K562 (cell line): ENCODE data around the gene CCDC171. TPM values are rescaled to one million over a fixed set of nuclear protein-coding genes. Genes with fewer than 3 reads are reported as not detected.
A peak's percentile ranks its signal among the peaks of the same experiment; 100 is the strongest.

ENCODE experiments used
- ATAC-seq: fragments of 200-7000 bp; cut with Tn5 transposase; 3 replicates; pipeline ENCODE4 v1.9.1; 2020; ENCODE audit warnings: moderate library complexity
- BruUV-seq: library from RNA; stranded (reverse); fragments of 400-500 nt; replicated peaks from 2 replicates; lab custom pipeline; 2021; lab: Mats Ljungman, UMichigan
- CTCF ChIA-PET: fragments of 300-600 bp; formaldehyde crosslinking; extraction: SDS; loops from one replicate; lab custom pipeline; 2021; ENCODE audit warnings: low intra/inter-chr PET ratio; lab: Yijun Ruan, JAX
- POLR2A ChIA-PET: fragments of 300-600, 350-650 bp; sonication (Branson Sonifier 250); formaldehyde crosslinking; extraction: SDS; loops from one replicate; lab custom pipeline; 2021; ENCODE audit warnings: antibody characterized with exemption, inconsistent platforms; lab: Yijun Ruan, JAX
- DNase-seq, 4 experiments: peaks; one replicate each; pipeline versions ENCODE4 v3.0.0 to v3.0.0-alpha.2; 2011 to 2018; ENCODE audit warnings: low spot score in 3 of 4, mixed read lengths in 3 of 4; ENCODE audit errors: extremely low read depth in 1 of 4
- FAIRE-seq: peaks from 2 replicates; lab custom pipeline; 2011; peaks lifted over from hg19 to GRCh38; lab: Jason Lieb, UNC
- H2AFZ ChIP-seq: 2 replicates; pipeline ENCODE4 v1.6.0; 2011; ENCODE audit warnings: low read depth, low read length, control low read depth, inconsistent platforms
- H3K27ac ChIP-seq: fragments of 200-600 bp; 3 replicates; pipeline ENCODE4 v1.8.0; 2011; ENCODE audit warnings: low read depth, mild to moderate bottlenecking, control low read depth, inconsistent platforms, low read length, moderate library complexity, mixed read lengths; ENCODE audit errors: extremely low read depth
- H3K27me3 ChIP-seq, 2 experiments: fragments of 300-600 bp in 1 of 2; 2 replicates in 1 of 2; 3 replicates in 1 of 2; pipeline versions ENCODE4 v1.6.0 to v1.8.0; 2011; ENCODE audit warnings: inconsistent platforms in 2 of 2, low read length in 2 of 2, mild to moderate bottlenecking in 1 of 2, mixed read lengths in 1 of 2, moderate library complexity in 1 of 2; ENCODE audit not compliant: control insufficient read depth in 2 of 2, insufficient read depth in 2 of 2
- H3K36me3 ChIP-seq: fragments of 300-600 bp; 3 replicates; pipeline ENCODE4 v1.8.0; 2011; ENCODE audit warnings: mild to moderate bottlenecking, low read length, inconsistent platforms; ENCODE audit not compliant: control insufficient read depth, insufficient read depth
- H3K4me1 ChIP-seq, 2 experiments: fragments of 200-600 bp in 1 of 2; replicated peaks in 1 of 2; 2 replicates in 1 of 2; 3 replicates in 1 of 2; pipeline versions ENCODE4 v1.5.1 to v1.8.0; 2011; ENCODE audit warnings: inconsistent platforms in 2 of 2, low read length in 2 of 2, mild to moderate bottlenecking in 1 of 2, mixed read lengths in 1 of 2, moderate library complexity in 1 of 2; ENCODE audit not compliant: control insufficient read depth in 2 of 2, insufficient read depth in 2 of 2
- H3K4me2 ChIP-seq: 2 replicates; pipeline ENCODE4 v1.6.1; 2011; ENCODE audit warnings: low read length, control low read depth, inconsistent platforms, mixed read lengths; ENCODE audit not compliant: insufficient read depth
- H3K4me3 ChIP-seq: fragments of 200-600 bp; sonication (generic), shearing (Covaris generic); 2 replicates; pipeline ENCODE4 v1.5.1; 2016; ENCODE audit warnings: control low read depth, inconsistent platforms
- H3K79me2 ChIP-seq: fragments of 200-600 bp; 3 replicates; pipeline ENCODE4 v1.8.0; 2011; ENCODE audit warnings: low read length, inconsistent platforms; ENCODE audit not compliant: control insufficient read depth, insufficient read depth
- H3K9ac ChIP-seq, 2 experiments: 2 replicates each; pipeline versions ENCODE4 v1.6.0 to v1.6.1; 2011; ENCODE audit warnings: low read depth in 2 of 2, low read length in 2 of 2, control low read depth in 1 of 2, inconsistent platforms in 1 of 2, mild to moderate bottlenecking in 1 of 2, mixed read lengths in 1 of 2; ENCODE audit not compliant: insufficient read depth in 1 of 2
- H3K9me1 ChIP-seq: one replicate; pipeline ENCODE4 v1.6.0; 2011; ENCODE audit warnings: inconsistent platforms, mild to moderate bottlenecking, low read length, moderate library complexity; ENCODE audit not compliant: control insufficient read depth, insufficient read depth
- H3K9me3 ChIP-seq: replicated peaks from 2 replicates; pipeline ENCODE4 v1.5.1; 2011; ENCODE audit warnings: low read depth, low read length, inconsistent platforms; ENCODE audit not compliant: control insufficient read depth, insufficient read depth
- H4K20me1 ChIP-seq: replicated peaks from 2 replicates; pipeline ENCODE4 v1.6.1; 2011; ENCODE audit warnings: low read length, inconsistent platforms, mixed read lengths; ENCODE audit not compliant: control insufficient read depth, insufficient read depth
- FOSL1 ChIP-seq: fragments of 200-800 bp; sonication (Bioruptor generic); conservative IDR thresholded peaks from 2 replicates; pipeline ENCODE4 v1.6.1; 2016; ENCODE audit warnings: missing genetic modification characterization, missing compliant biosample characterization
- MTA1 ChIP-seq: fragments of 450-650 bp; IDR thresholded peaks from 2 replicates; pipeline ENCODE4 v1.6.1; 2017; ENCODE audit warnings: borderline replicate concordance
- NFIC ChIP-seq: fragments of 450-650 bp; IDR thresholded peaks from 2 replicates; pipeline ENCODE4 v1.6.1; 2017; ENCODE audit warnings: mild to moderate bottlenecking, inconsistent platforms
- NFIX ChIP-seq: fragments of 250-450 bp; sonication (Bioruptor Pico); IDR thresholded peaks from 2 replicates; pipeline ENCODE4 v1.4.0; 2020; ENCODE audit warnings: low read depth, mild to moderate bottlenecking, moderate library complexity
- NR4A1 ChIP-seq, 2 experiments: fragments of 250-450 bp in 1 of 2; fragments of 450-650 bp in 1 of 2; sonication (Bioruptor Pico) in 1 of 2; IDR thresholded peaks; 2 replicates each; pipeline versions ENCODE4 v1.4.0 to v1.6.1; 2016 to 2020; ENCODE audit warnings: mild to moderate bottlenecking in 2 of 2, missing compliant biosample characterization in 1 of 2, missing genetic modification characterization in 1 of 2, moderate library complexity in 1 of 2
- POLR3G ChIP-seq: IDR thresholded peaks from 2 replicates; pipeline ENCODE4 v1.6.1; 2011; ENCODE audit not compliant: insufficient read length, insufficient replicate concordance; ENCODE audit errors: extremely low read depth
- SIN3B ChIP-seq: fragments of 450-650 bp; IDR thresholded peaks from 2 replicates; pipeline ENCODE4 v1.6.1; 2017; ENCODE audit warnings: low read depth, mild to moderate bottlenecking, moderate library complexity
- SRSF3 ChIP-seq: fragments of 200-400 bp; formaldehyde crosslinking; IDR thresholded peaks from 2 replicates; pipeline ENCODE4 v1.6.1; 2016; ENCODE audit warnings: mild to moderate bottlenecking, low read length, moderate library complexity; ENCODE audit not compliant: insufficient read depth
- TBL1XR1 ChIP-seq, 2 experiments: IDR thresholded peaks; 2 replicates each; pipeline ENCODE4 v1.6.1; 2012; ENCODE audit warnings: improper control_type of control experiment in 2 of 2, low read length in 2 of 2, mild to moderate bottlenecking in 1 of 2
- ZKSCAN3 ChIP-seq: fragments of 250-450 bp; sonication (Bioruptor Pico); IDR thresholded peaks from 2 replicates; pipeline ENCODE4 v1.4.0; 2020
- ZNF561 ChIP-seq: fragments of 450-650 bp; formaldehyde crosslinking; conservative IDR thresholded peaks from 2 replicates; pipeline ENCODE4 v1.4.0; 2020; ENCODE audit warnings: mild to moderate bottlenecking, moderate library complexity
- WGBS: fragments of 100-300 bp; shearing (Covaris generic); methylation state at CpG from one replicate; pipeline ENCODE4 v1.1.6; 2016; ENCODE audit warnings: low coverage, mixed read lengths; ENCODE audit not compliant: insufficient coverage; ENCODE audit errors: missing lambda C conversion rate; 5-methylcytosine and 5-hydroxymethylcytosine counted together
- in situ Hi-C: fragments of 300-500 bp; cut with MboI; formaldehyde crosslinking; loops from 4 replicates; pipeline ENCODE4 v1.15.0; 2018; ENCODE audit warnings: inconsistent platforms, mixed read lengths
- intact Hi-C: fragments of 100-400 bp; cut with micrococcal nuclease; formaldehyde crosslinking; loops from 2 replicates; pipeline ENCODE4 v1.14.2; 2022
- polyA plus RNA-seq, 8 experiments: library from polyadenylated mRNA; depleted of rRNA in 4 of 8; stranded (reverse) in 5 of 8; unstranded in 3 of 8; fragments of >200 nt; fragmentation: Nextera tagmentation in 2 of 8; fragmentation: Illumina TruSeq in 1 of 8; extraction: Ambion mirVana in 2 of 8; extraction: Trizol in 1 of 8; gene quantifications; 2 replicates each; pipeline versions ENCODE4 v1.2.1 to v1.2.3, GENCODE V29; 2011 to 2014; ENCODE audit warnings: inconsistent platforms in 1 of 8, missing spikeins in 1 of 8
- total RNA-seq, 7 experiments: library from RNA; depleted of rRNA in 6 of 7; stranded (reverse); fragments of >200 nt in 6 of 7; fragmentation: Illumina TruSeq in 2 of 7; extraction: Trizol in 2 of 7; gene quantifications; 2 replicates each; pipeline versions ENCODE4 v1.2.1 to v1.2.3, GENCODE V29; 2011 to 2021; ENCODE audit warnings: low replicate concordance in 1 of 7
- TF ChIP-seq, protein P1 (sequence below): sonication (generic); formaldehyde crosslinking; IDR thresholded peaks from 2 replicates; pipeline ENCODE4 v1.8.1; 2023; ENCODE audit warnings: mild to moderate bottlenecking, missing genetic modification reagents, moderate library complexity
- TF ChIP-seq, protein P2 (sequence below): sonication (generic); formaldehyde crosslinking; IDR thresholded peaks from 2 replicates; pipeline ENCODE4 v1.8.0; 2022; ENCODE audit warnings: mild to moderate bottlenecking, low read depth, missing genetic modification reagents

The CCDC171 gene
- total and polyA plus RNA-seq, 9 of the 15 experiments (the other 6 are each of a cell fraction or from before 2014, with no cell fraction given) = 0.08 to 3.8 (median 0.27) TPM

DNA sequence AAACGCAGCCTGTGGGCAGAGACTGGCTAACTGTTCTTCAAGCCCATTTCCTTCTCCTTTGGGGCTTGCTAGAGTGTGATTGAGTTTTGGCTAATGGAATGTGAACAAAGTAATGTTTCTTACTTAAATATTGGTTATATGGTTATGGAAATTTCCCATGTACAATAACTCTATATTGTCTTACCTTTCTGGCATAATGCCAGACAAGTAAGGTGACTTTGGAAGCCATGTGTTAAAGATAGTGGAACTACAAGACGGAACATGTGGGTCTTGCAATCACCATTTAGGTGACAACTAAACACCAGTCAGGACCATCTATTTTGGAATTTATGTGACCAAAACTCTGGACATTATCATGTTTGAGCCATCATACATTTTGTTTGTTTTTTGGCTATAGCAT lies 260.2 kb downstream of the CCDC171 start:
- Histone ChIP-seq H3K79me2 (no peaks in the 10 kb centered on the region), H4K20me1 (no peaks in the 10 kb centered on the region), H3K27me3 (no peaks in the 10 kb centered on the region), H3K9me1 (no peaks in the 10 kb centered on the region), H3K27ac (no peak overlapping the region), H2AFZ (no peak overlapping the region), H3K4me1 (no peaks in the 10 kb centered on the region), H3K9me3 (no peaks in the 10 kb centered on the region), H3K4me2 (no peak overlapping the region), H3K4me3 (no peak overlapping the region), H3K36me3 (no peaks in the 10 kb centered on the region), H3K9ac (no peak overlapping the region)
- TF ChIP-seq NFIX (peak; percentile 56; the same call in 1 of the 2 replicates), NFIC (peak; percentile 33; the same call in 1 of the 2 replicates), FOSL1 (no peak), TBL1XR1 (IDR thresholded peaks at IDR 0.05; ENCODE audit: low read length in 2 of 2) (no peak)
- BruUV-seq = no TSS peak
- DNase-seq (no peak), FAIRE-seq (no peak), ATAC-seq (no peak)
- ChIA-PET POLR2A (no interaction called here), CTCF (no interaction called here)
- intact Hi-C loops (no loop called here), in situ Hi-C loops (no loop called here)
- WGBS = 0% methylated on average over 2 of the region's 2 CpGs

DNA sequence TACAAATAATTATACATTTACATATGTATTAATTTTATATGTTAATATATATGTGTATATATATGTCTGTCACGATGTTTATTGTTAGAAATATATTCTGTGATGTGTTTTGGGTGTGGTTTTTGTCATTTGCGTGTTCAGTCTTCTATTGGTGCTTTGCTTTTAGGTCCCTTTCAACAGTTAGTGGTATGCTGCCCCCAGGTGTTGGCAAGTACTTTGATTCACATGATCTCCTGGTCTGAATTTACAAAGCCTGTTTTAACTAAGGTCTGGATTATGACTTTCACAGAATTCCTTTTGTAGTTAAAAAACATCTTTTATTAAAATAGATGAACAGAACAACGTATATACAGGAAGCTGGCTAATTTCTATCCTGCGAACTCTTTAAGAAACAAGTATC lies 271.5 kb downstream of the CCDC171 start:
- Histone ChIP-seq H3K9ac (no peak overlapping the region), H3K27ac (no peak overlapping the region), H3K4me3 (no peak overlapping the region), H3K36me3 (no peaks in the 10 kb centered on the region), H3K4me1 (no peaks in the 10 kb centered on the region), H3K9me3 (no peaks in the 10 kb centered on the region; the same call in 1 of the 2 replicates), H2AFZ (no peak overlapping the region), H4K20me1 (no peaks in the 10 kb centered on the region), H3K9me1 (no peaks in the 10 kb centered on the region), H3K4me2 (no peak overlapping the region), H3K79me2 (no peaks in the 10 kb centered on the region), H3K27me3 (no peaks in the 10 kb centered on the region)
- intact Hi-C loops (no loop called here), in situ Hi-C loops (no loop called here)
- ChIA-PET POLR2A (no interaction called here), CTCF (no interaction called here)
- 0% methylated on average over 4 of the region's 4 CpGs for WGBS
- no TSS peak for BruUV-seq
- DNase-seq (no peak), ATAC-seq (no peak), FAIRE-seq (no peak)
- TF ChIP-seq POLR3G (no peak), ZKSCAN3 (no peak), MTA1 (no peak), NR4A1 (CRISPR knock-in tag; IDR thresholded peaks at IDR 0.05) (no peak), NR4A1 (tag; IDR thresholded peaks at IDR 0.05) (no peak), SIN3B (no peak), ZNF561 (CRISPR knock-in tag) (no peak), SRSF3 (no peak)
- TF ChIP-seq, protein P1, sequence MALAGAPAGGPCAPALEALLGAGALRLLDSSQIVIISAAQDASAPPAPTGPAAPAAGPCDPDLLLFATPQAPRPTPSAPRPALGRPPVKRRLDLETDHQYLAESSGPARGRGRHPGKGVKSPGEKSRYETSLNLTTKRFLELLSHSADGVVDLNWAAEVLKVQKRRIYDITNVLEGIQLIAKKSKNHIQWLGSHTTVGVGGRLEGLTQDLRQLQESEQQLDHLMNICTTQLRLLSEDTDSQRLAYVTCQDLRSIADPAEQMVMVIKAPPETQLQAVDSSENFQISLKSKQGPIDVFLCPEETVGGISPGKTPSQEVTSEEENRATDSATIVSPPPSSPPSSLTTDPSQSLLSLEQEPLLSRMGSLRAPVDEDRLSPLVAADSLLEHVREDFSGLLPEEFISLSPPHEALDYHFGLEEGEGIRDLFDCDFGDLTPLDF (CRISPR knock-in tag) = no peak
- TF ChIP-seq, protein P2, sequence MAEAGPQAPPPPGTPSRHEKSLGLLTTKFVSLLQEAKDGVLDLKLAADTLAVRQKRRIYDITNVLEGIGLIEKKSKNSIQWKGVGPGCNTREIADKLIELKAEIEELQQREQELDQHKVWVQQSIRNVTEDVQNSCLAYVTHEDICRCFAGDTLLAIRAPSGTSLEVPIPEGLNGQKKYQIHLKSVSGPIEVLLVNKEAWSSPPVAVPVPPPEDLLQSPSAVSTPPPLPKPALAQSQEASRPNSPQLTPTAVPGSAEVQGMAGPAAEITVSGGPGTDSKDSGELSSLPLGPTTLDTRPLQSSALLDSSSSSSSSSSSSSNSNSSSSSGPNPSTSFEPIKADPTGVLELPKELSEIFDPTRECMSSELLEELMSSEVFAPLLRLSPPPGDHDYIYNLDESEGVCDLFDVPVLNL (CRISPR knock-in tag) = no peak
